Mucosa of descending colon (tissue), 3 donors: ENCODE results near the gene PSMD1. TPM values are rescaled to one million over a fixed set of nuclear protein-coding genes. Genes with fewer than 3 reads are reported as not detected.
"Not testable (repeated sequence)": the region's sequence is repeated elsewhere in the genome, so short reads cannot be mapped to it uniquely, and the experiment has no call there.

Experiments
- ATAC-seq: fragments of 200-7000 bp; cut with Tn5 transposase; one replicate; pipeline ENCODE4 v1.9.1; 2020; ENCODE audit warnings: mild to moderate bottlenecking, moderate library complexity
- DNase-seq, 3 donors: peaks; one replicate each; pipeline ENCODE4 v3.0.0-alpha.2; 2020
- H3K36me3 ChIP-seq: fragments of 200-600 bp; one replicate; pipeline ENCODE4 v1.8.0; 2021; ENCODE audit warnings: low read depth, mild to moderate bottlenecking
- H3K4me1 ChIP-seq: fragments of 200-600 bp; one replicate; pipeline ENCODE4 v1.8.0; 2021; ENCODE audit warnings: low read depth, mild to moderate bottlenecking
- H3K4me3 ChIP-seq: fragments of 200-600 bp; one replicate; pipeline ENCODE4 v1.8.0; 2021; ENCODE audit warnings: mild to moderate bottlenecking
- H3K9me3 ChIP-seq: fragments of 200-600 bp; one replicate; pipeline ENCODE4 v1.8.0; 2021; ENCODE audit warnings: mild to moderate bottlenecking
- CTCF ChIP-seq: fragments of 200-600 bp; IDR thresholded peaks from one replicate; pipeline ENCODE4 v1.8.0; 2022; ENCODE audit warnings: antibody characterized with exemption, mild to moderate bottlenecking
- intact Hi-C, 2 donors: fragments of 100-400 bp; cut with DNase I in 1 of 2; cut with micrococcal nuclease in 1 of 2; formaldehyde crosslinking; loops; one replicate each; pipeline versions ENCODE4 v1.11.0 to v1.11.1; 2022; cut with DNase I, micrococcal nuclease
- total RNA-seq, 3 donors: library from RNA; stranded (reverse); fragmentation: NEBNext Ultra II Directional in 2 of 3; extraction: Animal tissue kit (Norgen Biotek cat#: 25700) in 2 of 3; gene quantifications; one replicate each; pipeline versions ENCODE4 v1.2.1 to v1.2.4, GENCODE V29; 2021 to 2023
- donor health status: DM: no; HTN: no; CAD: no; lungs with moderate emphysema.
- donor health status: DM: no; HTN: no; CAD: no.
- donor health status: DM: no; HTN: yes; CAD: no.

PSMD1 gene
- total RNA-seq, 3 donors from 2014 or later, result 68.1 to 90.4 (median 76.6) TPM

DNA sequence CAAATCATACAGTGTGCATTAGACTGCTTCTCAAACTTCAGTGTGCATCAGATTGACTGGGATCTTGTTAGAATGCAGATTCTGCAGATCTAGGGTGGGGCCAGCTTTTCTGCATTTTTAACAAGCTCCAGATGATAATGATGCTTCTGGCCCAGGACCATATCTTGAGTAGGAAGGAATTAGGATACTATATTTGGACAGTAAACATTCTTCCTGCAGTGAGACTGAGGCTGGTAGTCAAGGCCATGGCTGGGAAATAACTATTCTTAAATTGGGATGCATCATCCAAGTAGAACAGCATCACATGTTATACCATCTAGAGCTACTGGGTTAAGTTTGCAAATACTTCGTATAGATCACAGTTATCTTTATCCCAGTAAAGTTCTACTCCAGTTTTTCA lies 113.4 kb downstream of the PSMD1 start:
- no peak for TF ChIP-seq CTCF

GRCh38 chr2:231172025-231172424 lies 115.4 kb downstream of the PSMD1 start:
- Histone ChIP-seq H3K36me3 (no peaks in the 10 kb centered on the region), H3K4me3 (no peak overlapping the region)

More for the DNA sequence above, 113.4 kb downstream of the PSMD1 start:
- Histone ChIP-seq H3K4me1 (no peaks in the 10 kb centered on the region), H3K4me3 (no peak overlapping the region), H3K36me3 (no peaks in the 10 kb centered on the region), H3K9me3 (no peaks in the 10 kb centered on the region)
- ATAC-seq, result no peak
- intact Hi-C loops, result no loop called here
- no peak for DNase-seq

DNA sequence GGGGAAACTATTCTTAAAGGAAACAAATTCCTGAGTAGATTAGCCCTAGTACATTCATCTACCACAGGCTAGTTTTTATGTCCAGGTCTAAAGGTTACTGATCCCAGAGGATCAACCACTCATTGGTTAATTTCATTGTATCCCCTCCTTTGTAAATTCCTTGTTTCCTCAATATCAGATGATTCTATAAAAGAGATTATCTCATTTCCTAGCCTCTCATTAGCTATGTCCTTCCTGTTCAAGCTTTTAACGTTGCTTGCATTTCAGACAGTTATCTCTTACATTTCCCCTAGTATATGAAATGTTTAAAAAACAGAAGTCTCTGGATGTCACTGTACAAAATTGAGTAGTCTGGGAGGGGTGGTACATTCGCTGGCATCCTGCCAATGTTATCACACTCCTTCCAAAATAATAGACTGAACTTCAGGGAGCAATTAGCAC lies 117.6 kb downstream of the PSMD1 start:
- no peak for ATAC-seq
- H3K4me1 ChIP-seq, result no peaks in the 10 kb centered on the region
- H3K36me3 ChIP-seq, result no peaks in the 10 kb centered on the region

More at GRCh38 chr2:231172025-231172424, 115.4 kb downstream of the PSMD1 start:
- H3K9me3 ChIP-seq, result no peaks in the 10 kb centered on the region
- ATAC-seq (no peak), DNase-seq (no peak)
- intact Hi-C loops, result no loop called here
- H3K4me1 ChIP-seq, result no peaks in the 10 kb centered on the region
- no peak for TF ChIP-seq CTCF

DNA sequence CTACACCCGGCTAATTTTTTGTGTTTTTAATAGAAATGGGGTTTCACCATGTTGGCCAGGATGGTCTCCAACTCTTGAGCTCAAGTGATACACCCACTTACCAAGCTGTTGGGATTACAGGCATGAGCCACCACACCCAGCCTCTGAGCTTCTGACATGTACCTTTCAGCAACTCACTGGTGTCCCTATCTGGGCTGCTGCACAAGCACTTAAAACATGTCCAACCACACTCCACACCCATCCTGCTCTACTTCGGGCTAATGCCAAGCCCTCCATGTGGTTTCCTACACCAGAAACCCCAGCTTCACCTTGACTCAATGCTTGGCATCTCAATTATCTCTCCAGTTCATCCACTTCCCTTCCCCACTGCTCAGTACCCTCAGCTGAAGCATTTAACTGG lies 119.4 kb downstream of the PSMD1 start:
- intact Hi-C loops, result no loop called here
- no peak for DNase-seq
- Histone ChIP-seq H3K4me3 (no peak overlapping the region), H3K4me1 (no peaks in the 10 kb centered on the region), H3K9me3 (no peaks in the 10 kb centered on the region), H3K36me3 (no peaks in the 10 kb centered on the region)
- ATAC-seq, result no peak
- no peak for TF ChIP-seq CTCF

More for the DNA sequence above, 117.6 kb downstream of the PSMD1 start:
- intact Hi-C loops, result no loop called here
- no peak for TF ChIP-seq CTCF
- H3K9me3 ChIP-seq, result no peaks in the 10 kb centered on the region
- no peak overlapping the region for H3K4me3 ChIP-seq
- DNase-seq, result no peak

DNA sequence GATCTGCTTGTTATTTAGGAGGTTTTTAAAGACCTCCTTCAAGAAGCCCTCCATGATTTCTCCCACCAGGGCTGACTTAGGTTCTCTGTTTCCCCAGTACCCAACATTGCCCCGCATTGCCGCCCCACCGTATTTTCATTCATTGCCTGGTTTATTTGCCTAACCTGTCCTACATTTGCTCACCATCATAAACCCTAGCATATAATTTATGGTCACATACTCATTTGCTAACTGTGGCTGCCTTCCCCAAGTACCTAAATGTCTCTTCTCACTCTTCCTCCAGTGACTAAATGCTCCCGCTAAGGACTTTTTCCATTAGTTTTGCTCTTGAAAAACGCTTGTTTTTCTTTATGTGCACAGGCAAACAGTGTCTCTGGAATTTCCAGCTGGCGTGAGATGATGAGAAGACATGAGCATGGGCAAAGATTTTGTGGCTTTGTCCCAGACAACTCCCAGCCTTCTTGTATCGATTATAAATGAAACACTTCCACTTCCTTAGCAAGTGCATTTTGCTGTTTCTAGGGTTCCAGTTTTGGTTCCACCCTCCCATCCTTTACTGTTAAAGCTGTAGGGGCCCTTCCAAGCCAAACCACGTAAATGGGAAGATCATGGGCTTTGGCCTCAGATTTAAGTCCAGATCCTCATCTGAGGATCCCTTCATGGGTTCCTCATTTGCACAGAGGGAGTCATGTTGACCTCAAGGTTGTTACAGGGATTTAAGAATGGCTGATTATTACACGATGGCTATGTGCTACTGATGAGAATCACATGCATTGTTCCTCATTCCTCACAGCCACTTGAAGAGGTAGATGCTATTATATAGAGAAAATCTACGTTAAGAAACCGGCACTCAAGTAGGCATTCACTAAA lies 120.7 kb downstream of the PSMD1 start:
- intact Hi-C loops, result no loop called here
- no peak for ATAC-seq

DNA sequence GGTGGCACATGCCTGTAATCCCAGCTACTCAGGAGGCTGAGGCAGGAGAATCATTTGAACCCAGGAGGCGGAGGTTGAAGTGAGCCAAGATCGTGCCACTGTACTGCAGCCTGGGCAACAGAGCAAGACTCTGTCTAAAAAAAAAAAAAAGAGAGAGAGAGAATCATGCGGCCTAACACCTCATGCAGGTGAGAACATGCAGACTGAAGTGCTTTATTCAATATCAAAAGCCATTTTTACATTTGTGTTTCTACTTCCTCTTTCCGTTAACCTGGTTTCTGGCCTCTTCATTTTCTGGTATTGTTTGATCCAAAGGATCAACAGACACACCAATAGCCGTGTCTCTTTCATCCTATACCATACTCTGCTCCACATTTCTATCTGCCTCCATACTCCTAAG lies 122.1 kb downstream of the PSMD1 start:
- H3K36me3 ChIP-seq, DNase-seq, H3K4me3 ChIP-seq, intact Hi-C loops, ATAC-seq, H3K4me1 ChIP-seq, H3K9me3 ChIP-seq: not testable (repeated sequence)

More for the DNA sequence above, 120.7 kb downstream of the PSMD1 start:
- no peak for DNase-seq
- Histone ChIP-seq H3K4me3 (no peak overlapping the region), H3K36me3 (no peaks in the 10 kb centered on the region), H3K9me3 (no peaks in the 10 kb centered on the region), H3K4me1 (no peaks in the 10 kb centered on the region)
- no peak for TF ChIP-seq CTCF
